Transverse colon (tissue), 4 donors: ENCODE data around the gene NUP37.

ENCODE experiments used
- CTCF ChIP-seq, 5 experiments: fragments of 200-600 bp in 3 of 5; fragments of 450-650 bp in 2 of 5; sonication (generic) in 3 of 5; IDR thresholded peaks; 1 replicate in 2 of 5; 2 replicates in 3 of 5; pipeline ENCODE4 v1.5.1; 2016 to 2017; ENCODE audit warnings: antibody characterized with exemption in 5 of 5, inconsistent platforms in 3 of 5, mild to moderate bottlenecking in 2 of 5, moderate library complexity in 1 of 5
- POLR2AphosphoS5 ChIP-seq, 3 donors: sonication (generic); formaldehyde crosslinking; IDR thresholded peaks; one replicate each; pipeline ENCODE4 v1.6.1; 2016; ENCODE audit warnings: antibody characterized with exemption in 3 of 3

- TF ChIP-seq POLR2AphosphoS5 (IDR thresholded peaks at IDR 0.05), result no peak
- no peak for TF ChIP-seq CTCF (IDR thresholded peaks at IDR 0.05)
Measured at GRCh38 chr12:102043928-102044327, 76.0 kb downstream of the NUP37 start.
